ENCODE measurements around the gene VPREB1. TPM values are rescaled to one million over a fixed set of nuclear protein-coding genes. Genes with fewer than 3 reads are reported as not detected.
"Not testable (repeated sequence)": the region's sequence is repeated elsewhere in the genome, so short reads cannot be mapped to it uniquely, and the experiment has no call there.

The VPREB1 gene
- total and polyA plus RNA-seq, 4 donors: not detected

DNA sequence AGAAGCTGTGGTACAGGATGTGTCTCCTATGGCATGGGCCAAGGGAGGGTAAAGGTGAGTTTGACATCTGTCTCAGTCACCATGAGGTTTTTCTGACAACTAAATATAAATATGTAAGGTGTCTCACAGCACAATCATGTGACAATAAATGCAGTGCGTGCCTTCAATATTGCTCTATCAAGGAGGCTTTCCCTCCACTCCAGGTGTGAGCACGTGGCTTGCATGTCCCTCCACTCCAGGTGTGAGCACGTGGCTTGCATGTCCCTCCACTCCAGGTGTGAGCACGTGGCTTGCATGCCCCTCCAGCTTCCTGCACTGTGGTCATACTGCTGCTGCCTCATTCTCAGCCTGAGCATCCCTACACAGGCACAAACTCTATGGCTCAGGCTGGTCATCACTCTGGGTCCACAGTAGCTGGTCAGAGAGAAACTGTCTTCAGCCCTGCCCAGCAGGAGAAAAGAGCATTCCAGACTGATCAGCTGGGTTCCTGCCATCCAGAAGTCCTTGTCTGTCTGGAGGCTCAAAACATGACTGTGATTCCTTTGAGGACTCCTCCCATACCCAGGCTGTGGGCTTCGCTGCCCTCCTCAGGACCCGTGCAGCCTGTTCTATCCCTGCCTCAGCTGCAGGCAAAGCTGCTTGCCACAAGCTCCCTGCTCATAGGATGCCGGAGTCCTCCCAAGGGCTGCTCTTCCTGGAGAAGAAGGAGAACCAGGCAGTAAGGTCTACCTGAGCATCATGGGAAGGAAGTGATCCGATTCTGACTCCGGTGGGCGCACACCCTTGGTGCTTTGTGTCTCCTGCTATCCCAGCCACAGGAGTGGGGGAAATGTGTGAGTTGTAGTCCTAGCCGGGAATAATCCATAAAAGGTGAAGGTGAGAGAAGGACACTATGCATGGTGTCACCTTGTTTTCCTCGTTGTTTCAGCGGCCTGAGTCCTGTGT lies 33.4 kb upstream of the VPREB1 start:
- Histone ChIP-seq H3K36me3 (ENCODE audit: control insufficient read depth in 1 of 2, insufficient read depth in 2 of 2, low read length in 1 of 2) (no peaks in the 10 kb centered on the region), H3K4me1 (ENCODE audit: control insufficient read depth in 1 of 2, insufficient read depth in 2 of 2, low read length in 2 of 2) (no peaks in the 10 kb centered on the region), H3K4me3 (ENCODE audit: low read length in 2 of 2) (no peak overlapping the region), H3K27me3 (ENCODE audit: control insufficient read depth in 1 of 2, insufficient read depth in 2 of 2, low read length in 1 of 2) (no peaks in the 10 kb centered on the region), H3K9me3 (ENCODE audit: control insufficient read depth, low read length) (no peaks in the 10 kb centered on the region), H3K27ac (ENCODE audit: low read depth in 1 of 2, low read length in 2 of 2) (no peak overlapping the region)
- ATAC-seq (ENCODE audit: low FRiP score) (no peak), DNase-seq (no peak)
- WGBS, 2 donors: 60 to 65% methylated on average over 13 of the region's 13 CpGs
- intact Hi-C loops (cut with DNase I): no loop called here

- ATAC-seq (ENCODE audit: low FRiP score) (no peak), DNase-seq (no peak)
- no peaks in the 10 kb centered on the region for H3K36me3 ChIP-seq (ENCODE audit: control insufficient read depth in 1 of 2, insufficient read depth in 2 of 2, low read length in 1 of 2)
- H3K9me3 ChIP-seq (ENCODE audit: control insufficient read depth, low read length): no peaks in the 10 kb centered on the region
- 31 to 34% methylated on average over 5 of the region's 5 CpGs for WGBS, 2 donors
- intact Hi-C loops (cut with DNase I): no loop called here
- no peak overlapping the region for H3K27ac ChIP-seq (ENCODE audit: low read depth in 1 of 2, low read length in 2 of 2)
- H3K27me3 ChIP-seq (ENCODE audit: control insufficient read depth in 1 of 2, insufficient read depth in 2 of 2, low read length in 1 of 2): no peaks in the 10 kb centered on the region
- H3K4me1 ChIP-seq (ENCODE audit: control insufficient read depth in 1 of 2, insufficient read depth in 2 of 2, low read length in 2 of 2): no peaks in the 10 kb centered on the region
- no peak overlapping the region for H3K4me3 ChIP-seq (ENCODE audit: low read length in 2 of 2)
These were observed 31.4 kb upstream of the VPREB1 start for GRCh38 chr22:22213231-22213630.

DNA sequence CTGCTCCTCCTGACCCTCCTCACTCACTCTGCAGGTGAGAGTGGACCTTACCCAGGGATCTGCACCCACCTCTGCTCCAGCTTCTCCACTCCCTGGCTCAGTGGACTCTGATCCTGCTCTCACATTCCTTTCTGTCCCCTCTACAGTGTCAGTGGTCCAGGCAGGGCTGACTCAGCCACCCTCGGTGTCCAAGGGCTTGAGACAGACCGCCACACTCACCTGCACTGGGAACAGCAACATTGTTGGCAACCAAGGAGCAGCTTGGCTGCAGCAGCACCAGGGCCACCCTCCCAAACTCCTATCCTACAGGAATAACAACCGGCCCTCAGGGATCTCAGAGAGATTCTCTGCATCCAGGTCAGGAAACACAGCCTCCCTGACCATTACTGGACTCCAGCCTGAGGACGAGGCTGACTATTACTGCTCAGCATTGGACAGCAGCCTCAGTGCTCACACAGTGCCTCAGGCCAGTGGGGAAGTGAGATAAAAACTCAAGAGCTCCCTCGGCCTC lies 29.7 kb upstream of the VPREB1 start:
- intact Hi-C loops (cut with DNase I): no loop called here
- no peak overlapping the region for H3K4me3 ChIP-seq (ENCODE audit: low read length in 2 of 2)
- no peak overlapping the region for H3K27ac ChIP-seq (ENCODE audit: low read depth in 1 of 2, low read length in 2 of 2)
- ATAC-seq (ENCODE audit: low FRiP score): no peak
- H3K9me3 ChIP-seq (ENCODE audit: control insufficient read depth, low read length): no peaks in the 10 kb centered on the region
- no peaks in the 10 kb centered on the region for H3K4me1 ChIP-seq (ENCODE audit: control insufficient read depth in 1 of 2, insufficient read depth in 2 of 2, low read length in 2 of 2)
- no peaks in the 10 kb centered on the region for H3K36me3 ChIP-seq (ENCODE audit: control insufficient read depth in 1 of 2, insufficient read depth in 2 of 2, low read length in 1 of 2)
- H3K27me3 ChIP-seq (ENCODE audit: control insufficient read depth in 1 of 2, insufficient read depth in 2 of 2, low read length in 1 of 2): no peaks in the 10 kb centered on the region
- 47 to 54% methylated on average over 5 of the region's 5 CpGs for WGBS, 2 donors
- DNase-seq: peak in 1 of 2 donors; percentile 36

DNA sequence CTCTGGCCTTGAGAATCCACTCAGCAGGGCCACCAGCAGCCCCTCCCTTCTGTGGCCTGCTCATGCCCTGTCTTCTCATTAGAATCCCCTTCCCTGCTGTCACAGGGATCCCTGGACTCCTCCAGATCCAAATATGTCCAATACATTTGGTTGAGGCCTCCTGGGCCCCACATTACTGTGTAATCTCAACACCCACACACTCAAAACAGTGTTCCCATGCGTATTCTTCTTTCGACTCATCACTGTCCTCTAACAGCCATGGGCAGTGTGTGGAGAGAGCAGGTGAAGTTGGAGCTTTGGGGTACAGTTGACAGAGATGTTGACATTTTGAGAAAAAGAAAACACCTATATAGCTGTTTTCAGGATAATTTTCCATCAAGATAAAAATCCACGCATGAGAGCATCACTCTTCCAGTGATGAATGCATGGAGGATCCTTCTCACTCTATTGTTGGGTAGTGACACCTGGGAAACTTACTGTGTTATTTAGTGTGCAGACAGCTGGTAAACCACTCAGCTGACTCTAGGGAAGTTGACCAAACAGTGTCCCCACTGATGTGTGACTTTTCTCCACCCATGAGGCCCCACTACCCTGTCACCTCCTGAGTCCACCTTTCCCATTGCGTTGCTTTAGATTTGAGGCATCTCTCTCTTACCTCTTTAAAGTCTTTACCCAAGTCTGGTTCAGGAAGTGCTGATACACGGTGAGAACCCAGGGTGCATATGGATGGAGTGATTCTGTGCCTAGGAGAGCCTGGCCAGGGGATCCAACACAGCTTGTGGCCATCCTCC lies 28.7 kb upstream of the VPREB1 start:
- WGBS, 2 donors: 55 to 67% methylated on average over 5 of the region's 5 CpGs
- intact Hi-C loops (cut with DNase I): no loop called here

DNA sequence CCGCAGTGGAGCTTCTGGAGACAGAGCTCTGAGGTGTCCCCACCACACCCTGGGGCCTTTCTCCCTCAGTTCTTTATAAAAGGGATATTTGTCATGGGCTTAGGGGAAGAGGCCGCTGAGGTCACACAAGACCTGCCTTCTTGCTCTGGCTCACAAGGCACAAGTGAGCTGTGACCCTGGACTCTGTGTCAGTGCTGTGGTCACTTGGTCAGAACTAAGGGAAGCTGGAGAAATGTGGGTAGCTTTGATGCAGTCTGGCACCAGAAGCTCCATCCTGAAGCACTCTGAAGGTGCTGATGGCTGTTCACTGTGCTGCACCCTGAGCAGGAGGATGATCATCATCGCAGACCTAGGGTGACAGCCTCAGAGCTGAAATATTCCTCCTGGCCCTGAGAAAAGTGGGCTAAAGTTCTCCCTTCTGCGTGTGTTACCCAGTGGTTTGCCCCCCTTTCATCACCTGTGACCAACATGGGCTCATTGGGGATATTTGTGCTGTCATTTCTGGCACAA lies 28.1 kb upstream of the VPREB1 start:
- ATAC-seq (ENCODE audit: low FRiP score): no peak
- WGBS, 2 donors: 70 to 77% methylated on average over 4 of the region's 4 CpGs
- no peaks in the 10 kb centered on the region for H3K9me3 ChIP-seq (ENCODE audit: control insufficient read depth, low read length)
- no peak for DNase-seq
- no peak overlapping the region for H3K4me3 ChIP-seq (ENCODE audit: low read length in 2 of 2)
- H3K27me3 ChIP-seq (ENCODE audit: control insufficient read depth in 1 of 2, insufficient read depth in 2 of 2, low read length in 1 of 2): no peaks in the 10 kb centered on the region
- intact Hi-C loops (cut with DNase I): no loop called here
- no peaks in the 10 kb centered on the region for H3K4me1 ChIP-seq (ENCODE audit: control insufficient read depth in 1 of 2, insufficient read depth in 2 of 2, low read length in 2 of 2)
- H3K36me3 ChIP-seq (ENCODE audit: control insufficient read depth in 1 of 2, insufficient read depth in 2 of 2, low read length in 1 of 2): no peaks in the 10 kb centered on the region
- no peak overlapping the region for H3K27ac ChIP-seq (ENCODE audit: low read depth in 1 of 2, low read length in 2 of 2)

More for the DNA sequence above, 28.7 kb upstream of the VPREB1 start:
- Histone ChIP-seq H3K4me1 (ENCODE audit: control insufficient read depth in 1 of 2, insufficient read depth in 2 of 2, low read length in 2 of 2) (no peaks in the 10 kb centered on the region), H3K9me3 (ENCODE audit: control insufficient read depth, low read length) (no peaks in the 10 kb centered on the region), H3K36me3 (ENCODE audit: control insufficient read depth in 1 of 2, insufficient read depth in 2 of 2, low read length in 1 of 2) (no peaks in the 10 kb centered on the region), H3K27ac (ENCODE audit: low read depth in 1 of 2, low read length in 2 of 2) (no peak overlapping the region), H3K4me3 (ENCODE audit: low read length in 2 of 2) (no peak overlapping the region), H3K27me3 (ENCODE audit: control insufficient read depth in 1 of 2, insufficient read depth in 2 of 2, low read length in 1 of 2) (no peaks in the 10 kb centered on the region)
- ATAC-seq (ENCODE audit: low FRiP score) (no peak), DNase-seq (no peak)

- H3K27ac ChIP-seq (ENCODE audit: low read depth in 1 of 2, low read length in 2 of 2): no peak overlapping the region
- DNase-seq: no peak
- intact Hi-C loops (cut with DNase I): no loop called here
- no peaks in the 10 kb centered on the region for H3K27me3 ChIP-seq (ENCODE audit: control insufficient read depth in 1 of 2, insufficient read depth in 2 of 2, low read length in 1 of 2)
- H3K4me3 ChIP-seq (ENCODE audit: low read length in 2 of 2): no peak overlapping the region
- no peaks in the 10 kb centered on the region for H3K4me1 ChIP-seq (ENCODE audit: control insufficient read depth in 1 of 2, insufficient read depth in 2 of 2, low read length in 2 of 2)
- no peaks in the 10 kb centered on the region for H3K36me3 ChIP-seq (ENCODE audit: control insufficient read depth in 1 of 2, insufficient read depth in 2 of 2, low read length in 1 of 2)
- 18 to 19% methylated on average over 4 of the region's 4 CpGs for WGBS, 2 donors
- ATAC-seq (ENCODE audit: low FRiP score): no peak
- H3K9me3 ChIP-seq (ENCODE audit: control insufficient read depth, low read length): no peaks in the 10 kb centered on the region
These were observed 26.3 kb upstream of the VPREB1 start for GRCh38 chr22:22218302-22218701.

DNA sequence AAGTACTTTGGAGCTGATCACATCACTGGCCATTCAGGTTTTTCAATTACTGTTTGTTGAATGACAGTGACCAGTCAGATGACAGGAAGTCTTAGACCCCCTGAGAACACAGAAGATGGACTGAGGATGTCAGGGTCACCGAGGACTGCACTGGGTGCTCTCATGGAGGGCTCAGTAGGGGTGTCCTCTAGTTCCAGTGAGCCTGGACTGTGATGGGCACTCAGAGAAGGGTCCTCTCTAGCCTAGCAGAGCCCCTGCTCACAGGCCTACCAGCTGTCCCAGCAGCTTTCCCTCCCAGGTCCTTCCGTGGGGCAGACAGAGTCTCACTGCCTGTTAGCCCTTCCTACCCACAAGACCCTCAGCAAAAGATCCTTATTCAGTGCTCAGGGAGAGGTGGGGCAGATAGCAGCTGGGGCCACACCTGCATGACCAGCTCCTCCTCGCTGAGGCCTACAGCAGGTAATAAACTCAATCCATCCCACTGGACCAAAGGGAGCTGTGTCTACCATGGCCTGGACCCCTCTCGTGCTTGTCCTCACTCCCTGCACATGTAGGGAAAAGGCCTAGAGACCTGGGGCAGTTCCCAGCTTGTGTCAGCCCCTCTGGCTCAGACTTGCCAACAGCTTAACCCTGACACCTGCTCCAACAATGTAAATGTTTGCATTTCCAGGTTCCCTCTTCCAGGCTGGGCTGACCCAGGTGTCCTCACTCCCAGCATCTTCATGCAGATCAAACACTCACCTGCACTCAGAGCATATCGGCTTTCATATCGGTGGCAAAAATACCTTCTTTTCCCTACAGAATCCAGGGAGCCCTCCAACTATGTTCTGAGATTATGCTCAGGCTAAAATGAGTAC lies 25.2 kb upstream of the VPREB1 start:
- Histone ChIP-seq H3K36me3 (ENCODE audit: control insufficient read depth in 1 of 2, insufficient read depth in 2 of 2, low read length in 1 of 2) (no peaks in the 10 kb centered on the region), H3K4me3 (ENCODE audit: low read length in 2 of 2) (no peak overlapping the region), H3K27ac (ENCODE audit: low read depth in 1 of 2, low read length in 2 of 2) (no peak overlapping the region), H3K27me3 (ENCODE audit: control insufficient read depth in 1 of 2, insufficient read depth in 2 of 2, low read length in 1 of 2) (no peaks in the 10 kb centered on the region), H3K9me3 (ENCODE audit: control insufficient read depth, low read length) (no peaks in the 10 kb centered on the region), H3K4me1 (ENCODE audit: control insufficient read depth in 1 of 2, insufficient read depth in 2 of 2, low read length in 2 of 2) (no peaks in the 10 kb centered on the region)
- DNase-seq (no peak), ATAC-seq (ENCODE audit: low FRiP score) (no peak)
- intact Hi-C loops (cut with DNase I): no loop called here
- 55 to 59% methylated on average over 6 of the region's 6 CpGs for WGBS, 2 donors

GRCh38 chr22:22221043-22221442 lies 23.5 kb upstream of the VPREB1 start:
- H3K36me3 ChIP-seq (ENCODE audit: control insufficient read depth in 1 of 2, insufficient read depth in 2 of 2, low read length in 1 of 2); ATAC-seq (ENCODE audit: low FRiP score); H3K27ac ChIP-seq (ENCODE audit: low read depth in 1 of 2, low read length in 2 of 2); DNase-seq; H3K4me3 ChIP-seq (ENCODE audit: low read length in 2 of 2); H3K27me3 ChIP-seq (ENCODE audit: control insufficient read depth in 1 of 2, insufficient read depth in 2 of 2, low read length in 1 of 2); H3K4me1 ChIP-seq (ENCODE audit: control insufficient read depth in 1 of 2, insufficient read depth in 2 of 2, low read length in 2 of 2); H3K9me3 ChIP-seq (ENCODE audit: control insufficient read depth, low read length); intact Hi-C loops (cut with DNase I): not testable (repeated sequence)
- no CpG with 5 or more reads among the region's 7 CpGs for WGBS, 2 donors
